SW 1271 (cell line): ENCODE data around the gene SP110.
"Not testable (repeated sequence)": the region's sequence is repeated elsewhere in the genome, so short reads cannot be mapped to it uniquely, and the experiment has no call there.

Experiments
- DNase-seq, 2 experiments: peaks; one replicate each; lab custom pipeline; 2025; lab: John Stamatoyannopoulos, UW

The SP110 gene

GRCh38 chr2:230124757-230125431 is 94.9 kb downstream of the SP110 start:
- no peak for DNase-seq

- DNase-seq, result no peak
Observed at GRCh38 chr2:230124235-230124634, 95.5 kb downstream of the SP110 start.

- DNase-seq, result not testable (repeated sequence)
Observed at GRCh38 chr2:230120376-230120775, 99.4 kb downstream of the SP110 start.

GRCh38 chr2:230119827-230120226 is 100.0 kb downstream of the SP110 start:
- not testable (repeated sequence) for DNase-seq
